HG03064 (cell line): ENCODE data around the gene RAB5A.
"Not testable (repeated sequence)": the region's sequence is repeated elsewhere in the genome, so short reads cannot be mapped to it uniquely, and the experiment has no call there.

ENCODE experiments used
- ATAC-seq: cut with Tn5 transposase; IDR thresholded peaks from one replicate; pipeline ENCODE4 v1.9.1; 2021; ENCODE audit warnings: low read depth; ENCODE audit not compliant: unreplicated experiment

Gene RAB5A, protein sequence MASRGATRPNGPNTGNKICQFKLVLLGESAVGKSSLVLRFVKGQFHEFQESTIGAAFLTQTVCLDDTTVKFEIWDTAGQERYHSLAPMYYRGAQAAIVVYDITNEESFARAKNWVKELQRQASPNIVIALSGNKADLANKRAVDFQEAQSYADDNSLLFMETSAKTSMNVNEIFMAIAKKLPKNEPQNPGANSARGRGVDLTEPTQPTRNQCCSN

DNA sequence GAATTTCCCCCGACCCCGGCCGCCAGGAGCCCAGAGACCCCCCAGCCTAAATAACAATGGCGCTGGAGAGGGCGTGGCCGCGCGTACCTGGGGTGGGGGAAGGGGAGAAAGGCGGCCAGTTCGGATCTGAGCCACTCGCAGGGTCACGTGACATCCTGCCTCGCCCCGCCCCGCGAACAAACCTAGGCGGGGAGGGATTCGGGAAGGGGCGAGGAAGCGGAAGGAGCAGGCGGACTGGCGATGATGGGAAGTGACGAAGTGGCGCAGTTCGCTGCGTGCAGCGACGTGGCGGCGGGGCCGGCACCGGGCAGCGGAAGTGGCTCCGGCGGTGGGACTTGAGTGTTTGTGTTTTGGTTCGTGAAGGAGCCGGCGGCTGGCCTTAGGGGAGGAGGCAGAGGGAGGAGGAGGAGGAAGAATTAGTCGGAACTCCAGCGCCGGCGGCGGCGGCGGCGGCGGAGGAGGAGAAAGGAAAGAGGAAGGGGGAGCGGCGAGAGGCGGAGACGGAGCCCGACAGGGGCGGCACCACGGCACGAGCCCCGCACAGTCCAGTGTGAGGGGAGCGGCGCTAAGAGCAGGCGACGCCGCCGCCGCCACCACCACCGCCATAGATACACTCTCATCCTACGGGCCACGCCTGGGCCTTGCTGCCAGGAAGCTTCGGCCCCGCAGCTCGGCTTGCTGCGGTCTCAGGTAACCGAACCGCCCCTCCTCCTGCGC, at the start of gene RAB5A:
RAB5A (plus strand) TSS at position 266 of the 717 bp plus-strand sequence. CDS start 3,802 bp downstream, outside the sequence.
- ATAC-seq: peak; percentile 97

DNA sequence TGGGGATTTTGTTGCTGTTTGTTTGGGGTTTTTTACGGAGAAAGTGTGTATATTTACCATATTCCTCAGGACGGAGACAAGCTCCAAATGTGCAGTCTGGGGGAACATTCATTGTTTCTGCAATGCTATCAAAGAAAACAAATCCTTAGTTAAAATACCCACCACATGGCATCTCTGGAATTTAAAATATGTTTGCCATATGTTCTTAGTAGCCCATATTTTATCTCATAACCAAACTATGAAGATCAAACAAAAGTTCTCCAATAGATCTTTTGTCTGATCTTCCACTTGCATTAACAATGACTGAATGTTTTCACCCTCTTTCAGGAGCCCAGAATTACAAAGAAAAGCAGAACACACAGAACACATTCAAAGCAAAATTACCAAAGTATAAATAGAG, 48.2 kb upstream of the RAB5A start:
- no peak for ATAC-seq

DNA sequence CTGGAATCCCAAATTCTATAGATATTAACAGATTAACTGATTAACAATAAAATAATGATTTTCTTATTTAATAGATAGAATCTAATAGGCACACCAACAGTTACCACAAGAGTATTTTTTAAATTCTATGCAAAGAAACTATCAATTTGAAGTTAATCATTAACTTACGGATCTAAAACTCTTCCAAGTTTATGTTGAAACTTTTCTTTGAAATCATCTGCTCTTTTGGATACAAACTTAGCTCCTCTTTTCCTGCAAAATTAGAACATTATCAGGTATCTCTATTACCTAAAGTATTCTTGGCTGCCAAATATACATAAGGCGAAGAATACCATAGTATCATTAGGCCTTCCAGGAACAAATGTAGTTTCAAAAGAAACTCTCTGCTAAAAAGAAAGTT, 47.6 kb upstream of the RAB5A start:
- no peak for ATAC-seq

DNA sequence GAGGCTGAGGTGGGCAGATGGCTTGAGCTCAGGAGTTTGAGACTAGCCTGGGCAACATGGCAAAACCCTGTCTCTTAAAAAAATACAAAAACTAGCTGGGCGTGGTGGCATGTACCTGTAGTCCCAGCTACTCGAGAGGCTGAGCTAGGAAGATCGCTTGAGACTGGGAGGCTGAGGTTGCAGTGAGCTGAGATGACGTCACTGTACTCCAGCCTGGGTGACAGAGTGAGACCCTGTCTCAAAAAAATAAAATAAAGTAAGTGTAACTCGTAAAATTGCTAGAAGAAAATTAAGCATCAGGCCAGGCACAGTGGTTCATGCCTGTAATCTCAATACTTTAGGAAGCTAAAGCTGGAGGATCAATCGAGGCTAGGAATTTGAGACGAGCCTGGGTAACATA, 47.1 kb upstream of the RAB5A start:
- not testable (repeated sequence) for ATAC-seq

DNA sequence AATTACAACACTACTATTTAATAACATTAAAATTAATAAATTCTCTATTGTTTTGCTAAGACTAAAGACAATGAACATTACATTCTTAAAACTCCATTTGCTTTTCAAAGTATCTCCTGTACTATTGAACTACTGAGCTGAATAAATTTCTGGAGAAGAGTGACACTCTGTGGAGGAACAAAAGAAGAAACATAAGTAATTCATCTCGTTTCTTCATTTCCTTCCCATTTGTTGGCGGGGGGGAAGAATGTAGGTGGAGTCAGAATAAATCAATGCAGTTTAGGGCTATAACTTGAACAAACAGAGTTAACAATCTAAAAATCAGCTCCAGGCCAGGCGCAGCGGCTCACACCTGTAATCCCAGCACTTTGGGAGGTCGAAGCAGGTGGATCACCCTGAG, 45.6 kb upstream of the RAB5A start:
- no peak for ATAC-seq

DNA sequence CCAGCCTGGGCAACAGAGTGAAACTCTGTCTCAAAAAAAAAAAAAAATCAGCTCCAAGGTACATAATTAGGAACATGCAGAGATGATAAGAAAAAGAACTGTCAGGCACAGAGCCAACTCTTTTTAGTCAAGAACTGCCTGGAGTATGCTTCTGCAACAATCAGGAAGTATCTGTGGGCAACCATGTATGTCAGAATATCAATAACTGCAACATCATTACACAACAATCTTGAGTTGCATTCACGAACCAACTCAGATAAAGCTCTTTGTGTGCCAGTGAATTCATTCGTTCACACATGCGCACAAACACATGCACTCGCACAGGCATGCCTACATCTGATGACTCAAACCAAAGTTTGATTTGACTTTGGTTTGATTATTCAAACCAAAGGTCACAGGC, 45.0 kb upstream of the RAB5A start:
- ATAC-seq: no peak

DNA sequence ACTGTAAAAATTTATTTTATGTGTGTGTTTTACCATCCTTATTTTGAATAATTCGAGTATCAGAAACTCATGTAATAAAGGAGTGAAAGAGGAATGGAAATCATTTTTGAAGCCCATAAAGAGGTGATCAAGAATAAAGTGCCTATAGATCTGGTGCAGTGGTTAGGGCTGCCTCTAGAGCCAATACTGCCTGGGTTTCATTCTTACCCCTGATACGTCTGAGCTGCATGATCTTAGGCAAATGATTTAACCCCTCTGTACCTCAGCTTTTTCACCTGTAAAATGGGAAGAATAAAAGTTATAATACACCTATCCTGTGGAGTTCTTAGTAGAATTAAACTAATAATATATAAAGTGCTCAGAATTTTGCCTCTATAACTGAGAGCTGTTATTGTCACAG, 43.2 kb upstream of the RAB5A start:
- ATAC-seq: no peak

DNA sequence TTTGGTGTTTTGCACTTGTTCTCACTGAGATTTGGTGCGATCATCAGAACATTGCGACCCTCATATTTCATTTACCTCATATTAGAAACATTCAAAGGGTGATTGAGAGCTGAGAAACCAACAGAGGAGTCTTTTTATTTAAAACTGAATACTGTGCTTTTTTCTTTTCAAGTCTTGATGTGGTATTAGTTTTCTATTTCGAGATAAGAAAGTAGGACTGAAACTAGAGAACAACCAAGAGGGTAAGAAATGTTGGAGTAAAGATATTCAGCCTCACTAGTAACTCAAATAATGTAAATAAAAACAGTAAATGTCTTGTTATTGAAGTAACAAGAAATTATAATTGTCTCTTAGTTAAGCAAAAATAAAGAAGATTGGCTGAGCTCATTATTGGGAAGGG, 39.4 kb upstream of the RAB5A start:
- no peak for ATAC-seq

DNA sequence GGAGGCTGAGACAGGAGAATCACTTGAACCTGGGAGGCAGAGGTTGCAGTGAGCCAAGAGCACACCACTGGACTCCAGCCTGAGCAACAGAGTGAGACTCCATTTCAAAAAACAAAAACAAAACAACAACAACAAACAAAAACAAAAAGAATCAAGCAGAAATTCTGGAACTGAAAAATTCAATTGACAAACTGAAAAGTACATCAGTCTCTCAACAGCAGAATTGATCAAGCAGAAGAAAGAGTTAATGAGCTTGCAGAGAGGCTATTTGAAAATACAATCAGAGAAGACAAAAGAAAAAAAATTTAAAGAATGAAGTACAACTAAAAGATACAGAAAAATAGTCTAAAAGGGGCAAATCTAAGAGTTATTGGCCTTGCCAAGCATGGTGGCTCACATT, 35.4 kb upstream of the RAB5A start:
- no peak for ATAC-seq

DNA sequence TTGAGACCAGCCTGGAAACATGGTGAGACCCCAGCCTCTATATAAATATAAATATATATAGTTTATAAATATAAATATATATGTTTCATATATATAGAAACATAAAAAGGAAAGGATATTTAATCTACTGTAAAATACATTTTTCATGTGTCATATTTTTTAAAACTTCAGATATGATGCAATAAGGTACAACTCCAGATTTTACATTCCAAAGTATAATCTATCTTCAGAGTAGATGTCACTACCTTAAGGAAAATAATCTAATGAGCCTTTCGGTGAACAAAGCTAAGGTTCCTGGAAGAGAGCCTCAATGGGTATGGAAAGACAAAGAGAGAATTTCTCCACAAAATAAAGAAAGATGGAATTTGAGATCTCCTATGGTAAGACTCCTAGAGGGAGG, 29.7 kb upstream of the RAB5A start:
- no peak for ATAC-seq

DNA sequence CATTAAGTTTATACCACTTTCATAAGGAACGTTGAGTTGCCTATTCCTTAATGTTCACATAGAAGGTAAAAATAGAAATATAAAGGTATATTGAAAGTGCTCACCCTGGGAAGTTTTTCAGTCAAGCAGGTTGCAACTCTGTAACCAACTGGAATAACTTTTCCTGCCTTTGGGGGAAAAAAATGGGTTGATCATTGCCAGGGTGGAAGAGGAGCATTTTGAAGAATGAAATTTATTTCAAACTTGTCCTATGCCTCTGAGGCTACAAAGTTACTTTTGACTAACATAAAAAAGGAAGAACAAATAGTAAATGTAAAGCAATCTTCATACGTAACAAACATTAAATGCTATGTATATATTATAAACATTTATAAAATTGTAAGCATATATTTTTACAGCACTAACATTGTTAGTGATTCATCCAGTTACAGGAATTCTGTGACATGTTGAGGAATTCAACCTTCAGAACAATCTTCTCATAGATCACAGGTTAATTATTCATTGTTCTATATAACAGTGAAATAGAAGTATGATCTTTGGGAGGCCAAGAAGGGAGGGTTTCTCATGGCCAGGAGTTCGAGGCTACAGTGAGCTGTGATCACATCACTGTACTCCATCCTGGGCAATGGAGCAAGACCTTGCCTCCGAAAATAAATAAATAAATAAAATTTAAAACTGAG, 26.4 kb upstream of the RAB5A start:
- no peak for ATAC-seq

DNA sequence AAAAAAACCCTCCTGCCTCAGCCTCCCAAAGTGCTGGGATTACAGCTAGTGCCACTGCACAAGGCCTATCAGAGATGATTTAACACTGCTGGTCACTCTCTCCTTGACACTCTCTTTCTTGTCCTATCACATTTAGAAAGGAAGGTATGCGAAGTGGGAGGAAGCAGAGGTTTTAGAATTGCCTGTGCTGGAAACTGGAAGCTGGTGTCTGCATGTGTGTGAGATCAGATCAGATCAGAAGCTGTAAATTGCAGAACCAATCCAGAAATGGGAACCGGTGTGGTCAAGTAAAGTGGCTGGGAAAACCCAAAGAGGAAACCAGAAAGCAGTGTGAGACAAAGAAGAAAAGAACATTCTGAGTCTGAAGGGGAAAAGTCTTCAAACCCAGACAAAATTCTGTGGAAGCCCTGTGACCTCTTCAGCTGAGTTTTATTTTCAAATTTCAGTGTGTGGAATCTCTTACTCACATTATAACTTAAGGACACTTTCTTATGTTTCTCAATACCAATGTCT, 15.7 kb upstream of the RAB5A start:
- ATAC-seq: peak; percentile 74

DNA sequence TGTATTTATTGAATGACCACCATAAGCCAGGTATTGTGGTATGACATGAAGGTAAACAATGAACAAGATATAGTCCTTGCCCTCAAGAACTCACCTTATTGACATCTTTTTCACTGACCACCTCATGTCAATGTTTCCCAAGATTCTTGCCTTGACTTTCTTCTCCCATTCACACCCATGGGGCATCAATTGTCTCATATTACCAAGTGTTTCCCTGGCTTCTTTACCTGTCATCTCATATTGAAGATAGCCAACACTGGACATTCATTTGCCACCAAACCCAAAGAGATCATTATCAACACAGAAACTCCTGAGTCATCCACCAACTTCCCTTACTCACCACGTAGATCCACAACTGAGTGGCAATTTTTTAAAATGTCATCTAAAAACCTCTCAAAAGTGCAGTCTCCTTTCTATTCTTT, 15.1 kb upstream of the RAB5A start:
- ATAC-seq: peak; percentile 51

DNA sequence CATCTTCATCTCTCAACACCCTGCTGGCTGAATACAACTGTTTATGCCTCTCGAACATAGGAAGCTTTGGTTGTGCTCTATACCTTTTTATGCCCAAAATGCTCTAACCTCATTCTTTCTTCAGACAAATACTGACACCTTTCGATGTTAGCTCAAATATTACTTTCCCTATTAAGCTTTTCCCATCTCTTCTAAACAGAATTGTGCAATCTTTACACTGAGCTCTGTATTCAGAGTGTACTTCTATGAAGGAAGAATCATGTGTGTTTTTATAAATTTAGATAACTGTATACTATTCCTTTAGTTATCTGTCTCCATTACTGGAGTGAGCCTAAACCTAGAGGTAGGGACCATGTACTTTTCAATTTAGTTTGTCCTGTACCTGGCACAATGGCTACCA, 14.5 kb upstream of the RAB5A start:
- no peak for ATAC-seq

DNA sequence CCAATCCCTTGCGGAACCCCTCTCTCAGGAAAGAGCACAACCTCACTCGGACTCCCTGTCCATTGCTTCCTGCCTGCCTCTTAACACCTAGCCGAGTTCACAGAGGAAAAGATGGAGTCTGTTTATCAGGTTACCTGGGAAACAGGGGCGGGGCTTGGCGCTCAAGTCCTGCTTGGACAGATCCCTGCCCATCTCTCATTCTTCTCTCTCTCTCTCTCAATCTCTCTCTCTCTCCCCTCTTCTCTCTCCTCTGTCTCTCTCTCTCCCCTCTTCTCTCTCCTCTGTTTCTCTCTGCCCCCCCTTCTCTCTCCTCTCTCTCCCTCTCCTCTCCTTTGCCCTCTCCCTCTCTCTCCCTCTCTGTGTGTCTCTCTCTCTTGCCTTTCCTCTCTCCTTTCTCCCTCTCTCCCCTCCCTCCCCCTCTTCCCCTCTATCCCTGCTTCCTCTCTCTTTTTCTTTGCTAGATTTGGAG, 12.8 kb upstream of the RAB5A start, which contains the start of gene EFHB:
EFHB (minus strand) TSS at position 120 of the 469 bp plus-strand sequence. CDS start 199 bp downstream, outside the sequence.
- no peak for ATAC-seq

DNA sequence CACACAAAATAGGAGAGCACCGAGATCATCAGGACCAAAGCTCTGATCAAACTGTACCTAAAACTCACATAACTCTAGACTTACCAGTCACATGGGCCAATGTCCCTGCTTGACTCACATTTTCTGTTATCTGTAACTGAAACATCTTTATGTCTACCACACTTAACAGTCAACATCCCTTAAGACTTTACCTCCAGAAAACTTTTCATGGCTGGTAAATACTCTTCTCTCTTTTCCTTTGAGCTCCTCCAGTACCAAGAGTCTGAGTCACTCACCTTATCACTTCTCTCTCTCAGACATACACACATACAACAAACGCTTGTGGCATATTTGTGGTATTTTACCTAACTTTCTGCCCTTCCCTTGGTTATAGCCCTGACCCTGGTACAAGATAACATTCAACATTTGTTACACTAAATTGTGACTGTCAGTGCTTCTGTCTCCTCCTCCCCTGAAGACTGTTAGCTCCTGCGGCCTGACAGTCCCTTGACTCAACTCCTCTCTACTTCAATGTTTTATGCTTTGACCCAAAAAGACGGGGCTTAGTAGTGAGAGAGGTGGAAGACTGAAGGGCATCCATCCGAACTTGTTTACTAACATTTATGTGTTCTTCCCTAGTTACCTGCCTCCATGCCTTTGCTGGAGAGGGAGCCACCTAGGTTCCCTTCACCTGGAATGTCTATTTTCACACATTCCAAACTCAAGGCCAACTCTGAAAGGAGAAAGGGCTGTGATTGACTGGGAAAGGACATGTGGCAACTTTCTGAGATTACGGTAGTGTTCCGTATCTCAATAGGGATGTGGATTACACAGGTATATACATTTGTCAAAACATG, 9.2 kb upstream of the RAB5A start:
- ATAC-seq: no peak

DNA sequence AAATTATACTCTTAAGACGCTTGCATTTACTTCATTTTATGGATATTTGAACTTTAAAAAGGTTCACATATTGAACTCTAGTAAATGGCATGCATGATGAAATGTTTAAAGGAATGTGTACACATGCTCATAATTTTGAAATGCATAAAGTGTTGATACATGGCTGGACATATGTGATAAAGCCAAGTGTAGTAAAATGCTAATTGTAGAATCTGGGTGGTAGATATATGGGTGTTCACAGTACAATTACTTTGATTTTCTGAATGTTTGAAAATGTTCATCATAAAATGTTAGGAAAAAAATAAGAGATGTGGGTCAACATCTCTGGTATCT, 8.6 kb upstream of the RAB5A start:
- no peak for ATAC-seq

DNA sequence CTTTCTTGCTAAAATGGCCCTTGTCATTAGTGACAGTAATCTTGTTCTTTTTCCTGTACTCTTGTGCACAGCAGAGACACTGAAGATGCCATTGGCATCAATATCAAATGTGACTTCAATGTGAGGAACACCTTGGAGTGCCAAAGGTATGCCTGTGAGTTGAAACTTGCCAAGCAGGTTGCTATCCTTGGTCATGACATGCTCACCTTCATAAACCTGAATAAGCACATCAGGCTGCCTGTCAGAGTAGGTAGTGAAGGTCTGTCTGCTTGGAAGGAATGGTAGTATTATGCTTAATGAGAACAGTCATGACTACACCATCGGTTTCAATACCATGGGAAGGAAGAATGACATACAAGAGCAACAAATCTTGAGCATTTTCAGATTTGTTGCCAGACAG, 6.3 kb upstream of the RAB5A start:
- ATAC-seq: no peak

DNA sequence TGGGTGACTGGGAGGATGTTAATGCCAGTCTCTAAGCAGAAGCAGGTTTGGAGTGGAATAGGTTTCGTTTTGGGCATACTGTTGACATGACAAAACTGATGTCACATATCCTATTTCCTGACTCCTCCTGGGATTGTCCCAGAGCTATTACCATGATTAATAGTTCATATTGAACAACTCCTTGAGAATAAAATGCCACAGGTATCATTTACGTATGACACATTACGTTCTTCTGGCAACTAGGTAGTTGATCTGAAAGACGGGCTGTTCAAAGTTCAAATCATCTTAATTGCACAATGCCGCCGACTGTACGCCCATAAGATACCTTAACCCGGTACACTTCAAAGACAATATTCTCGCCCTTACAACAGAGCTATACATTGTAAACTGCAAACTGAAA, 1.4 kb upstream of the RAB5A start:
- no peak for ATAC-seq

DNA sequence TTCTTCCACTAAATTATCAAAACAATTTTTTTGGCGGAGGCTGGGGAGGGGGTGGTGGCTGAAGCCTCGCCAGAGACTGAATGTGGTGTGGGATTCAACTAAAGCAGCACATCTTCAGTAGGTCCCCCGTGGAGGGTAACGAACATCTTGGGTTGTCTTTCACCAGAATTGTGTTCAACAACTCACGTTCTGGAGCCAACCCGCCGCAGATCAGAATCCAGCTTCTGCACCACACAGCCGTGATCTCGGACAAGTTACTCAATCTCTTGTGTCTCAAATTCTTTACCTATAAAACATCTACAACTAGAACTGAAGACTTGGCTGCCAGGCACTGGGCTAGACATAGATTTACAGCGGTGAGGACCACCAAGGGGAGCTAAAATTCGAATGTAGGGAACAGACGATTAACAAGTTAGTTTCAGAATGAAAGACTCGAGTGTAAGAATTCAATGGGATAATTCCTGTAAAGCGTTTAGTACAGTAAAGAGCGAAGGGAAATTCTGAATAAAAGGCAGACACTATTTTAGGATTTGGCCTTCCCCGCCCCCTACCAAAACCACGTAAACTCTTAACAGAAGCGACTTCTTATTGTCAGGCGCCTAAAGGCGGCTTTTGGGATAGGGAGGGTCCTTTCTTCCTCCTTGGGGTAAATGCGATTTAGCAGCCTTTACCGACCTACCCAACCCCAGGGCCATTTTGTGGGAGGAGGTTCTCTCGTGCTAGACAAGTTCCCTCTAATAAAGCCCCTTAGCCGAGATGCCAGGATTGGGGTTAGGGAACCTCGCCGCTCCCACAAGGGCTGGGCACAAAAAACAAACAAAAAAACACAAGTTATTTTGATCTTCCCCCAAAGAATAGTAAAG, 697 bp upstream of the RAB5A start:
- peak; percentile 5 for ATAC-seq
